ENCODE measurements around the gene SLC7A5. TPM values are rescaled to one million over a fixed set of nuclear protein-coding genes. Genes with fewer than 3 reads are reported as not detected.
"Not testable (repeated sequence)": the region's sequence is repeated elsewhere in the genome, so short reads cannot be mapped to it uniquely, and the experiment has no call there.

Gene SLC7A5
- total RNA-seq, result 100 to 1,000 TPM; 374 to 588 TPM
- polyA plus RNA-seq (2013, experiment 1 of 2), result 144 TPM
- 134 TPM for polyA plus RNA-seq (2013, experiment 2 of 2)
- long read RNA-seq, experiment 1, full-length matches to known transcripts, result 25 of 153 reads
- long read RNA-seq, experiment 1, partial matches to known transcripts, result 9 of 153 reads
- long read RNA-seq, experiment 1, other reads (novel, unspliced or antisense), result 119 of 153 reads
- long read RNA-seq, experiment 2, full-length matches to known transcripts, result 1,447 of 1,842 reads
- long read RNA-seq, experiment 2, partial matches to known transcripts, result 79 of 1,842 reads
- long read RNA-seq, experiment 2, other reads (novel, unspliced or antisense), result 316 of 1,842 reads
- long read RNA-seq, experiment 3, full-length matches to known transcripts, result 44 of 298 reads
- long read RNA-seq, experiment 3, partial matches to known transcripts, result 41 of 298 reads
- long read RNA-seq, experiment 3, other reads (novel, unspliced or antisense), result 213 of 298 reads
- long read RNA-seq, experiment 4, partial matches to known transcripts, result 1 of 13 reads
- long read RNA-seq, experiment 4, other reads (novel, unspliced or antisense), result 12 of 13 reads

DNA sequence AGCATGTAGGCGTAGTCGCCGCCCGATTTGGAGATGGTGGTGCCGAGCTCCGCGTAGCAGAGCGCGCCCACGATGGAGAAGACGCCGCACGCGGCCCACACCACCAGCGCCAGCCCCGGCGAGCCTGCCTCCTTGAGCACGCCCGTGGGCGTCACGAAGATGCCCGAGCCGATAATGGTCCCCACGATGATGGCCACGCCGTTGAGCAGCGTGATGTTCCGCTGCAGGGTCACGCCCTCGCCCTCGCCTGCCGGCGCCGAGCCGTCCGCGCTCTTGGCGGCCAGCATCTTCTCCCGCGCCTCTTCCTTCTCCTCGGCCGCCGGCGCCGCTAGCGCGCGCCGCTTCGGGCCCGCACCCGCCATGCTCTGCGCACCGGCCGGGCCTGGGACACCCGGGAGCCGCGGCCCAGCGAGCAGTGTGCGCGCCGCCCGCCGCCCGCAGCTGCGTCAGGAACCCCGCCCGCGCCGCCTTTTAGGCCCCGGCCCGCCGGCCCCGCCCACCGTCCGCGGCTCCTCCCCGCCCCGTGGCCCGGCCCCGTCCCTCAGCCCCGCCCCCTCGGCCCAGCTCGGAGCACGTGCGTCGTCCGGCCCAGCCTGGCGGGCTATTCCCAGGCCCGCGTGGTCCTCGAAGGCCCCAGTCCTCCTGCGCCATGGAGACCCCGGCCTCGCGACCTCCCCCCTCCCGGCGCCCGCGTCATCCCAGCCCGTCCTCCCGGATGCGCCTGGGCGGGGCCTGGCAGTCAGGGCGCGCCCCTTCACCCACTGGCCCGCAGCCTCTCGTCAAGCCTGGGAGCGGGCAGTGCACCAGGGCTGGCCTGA is at the start of gene SLC7A5:
Gene SLC7A5 (minus strand): TSS at position 447 of the 818 bp plus-strand sequence. CDS start 85 bp downstream, at position 362.
- not testable (repeated sequence) for H3K9me3 Mint-ChIP-seq; H3K4me1 ChIP-seq (ENCODE audit: control insufficient read depth, insufficient read depth, low read length); H3K9me3 ChIP-seq (ENCODE audit: control insufficient read depth, low read length); H3K27me3 ChIP-seq (ENCODE audit: control insufficient read depth, insufficient read depth, low read length, poor library complexity, severe bottlenecking)
- H3K27me3 Mint-ChIP-seq (ENCODE audit: insufficient read depth), result peaks cover 46% of the 10 kb centered on the region
- H3K4me1 Mint-ChIP-seq, result peaks cover 40% of the 10 kb centered on the region
- peaks cover 28% of the 10 kb centered on the region for H3K36me3 ChIP-seq (ENCODE audit: control insufficient read depth, insufficient read depth, low read length)
- peak within 1 kb of the TSS; percentile 93 for H3K4me3 Mint-ChIP-seq
- peaks cover 27% of the 10 kb centered on the region for H3K36me3 Mint-ChIP-seq (ENCODE audit: low read depth)
- peak within 1 kb of the TSS; percentile 98 for H3K4me3 ChIP-seq (ENCODE audit: low read length)
- H3K27ac ChIP-seq (ENCODE audit: low read depth, low read length), result peak within 1 kb of the TSS; percentile 85
- peak within 1 kb of the TSS; percentile 99 for H3K9ac ChIP-seq (ENCODE audit: extremely low read depth, low read length, poor library complexity, severe bottlenecking)
- 0% methylated on average over 1 to 109 of the region's 109 CpGs for WGBS, 2 experiments (ENCODE audit: insufficient coverage in 1 of 2, insufficient read length in 1 of 2)
- DNase-seq, result peak; percentile 98
- H3K27ac Mint-ChIP-seq, result peak within 1 kb of the TSS; percentile 99

DNA sequence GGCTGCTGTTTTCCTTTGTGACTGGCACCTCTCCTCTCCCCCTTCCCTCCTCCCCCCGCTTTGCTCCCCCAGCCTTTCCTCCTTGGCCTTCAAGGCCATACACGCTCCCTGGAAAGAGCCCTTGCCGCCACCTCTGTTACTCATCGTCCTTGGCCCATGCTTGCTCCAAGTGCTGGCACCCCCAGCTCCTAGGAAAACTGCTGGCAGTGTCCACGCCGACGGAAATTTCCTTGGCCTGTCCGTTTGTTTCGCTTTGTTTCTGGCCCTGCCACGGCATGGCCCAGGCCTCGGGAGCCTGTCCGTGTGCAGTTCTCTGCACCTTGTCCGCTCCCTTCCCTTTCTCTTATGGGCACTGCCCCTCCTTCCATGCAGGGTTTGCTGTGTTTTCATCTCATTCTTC is 49.0 kb upstream of the SLC7A5 start:
- TF ChIP-seq CTCF (conservative IDR thresholded peaks at IDR 0.05), result no peak
- Histone ChIP-seq H3K9me3 (ENCODE audit: control insufficient read depth, low read length) (no peaks in the 10 kb centered on the region), H3K27me3 (ENCODE audit: control insufficient read depth, insufficient read depth, low read length, poor library complexity, severe bottlenecking) (no peaks in the 10 kb centered on the region), H3K27ac (ENCODE audit: low read depth, low read length) (no peak overlapping the region), H3K4me3 (ENCODE audit: low read length) (no peak overlapping the region), H3K9ac (ENCODE audit: extremely low read depth, low read length, poor library complexity, severe bottlenecking) (no peak overlapping the region), H3K36me3 (ENCODE audit: control insufficient read depth, insufficient read depth, low read length) (no peaks in the 10 kb centered on the region), H3K4me1 (ENCODE audit: control insufficient read depth, insufficient read depth, low read length) (no peaks in the 10 kb centered on the region)
- no peak overlapping the region for H3K27ac Mint-ChIP-seq
- no peaks in the 10 kb centered on the region for H3K9me3 Mint-ChIP-seq
- peaks cover 3% of the 10 kb centered on the region for H3K27me3 Mint-ChIP-seq (ENCODE audit: insufficient read depth)
- no peaks in the 10 kb centered on the region for H3K36me3 Mint-ChIP-seq (ENCODE audit: low read depth)
- WGBS, 2 experiments (ENCODE audit: insufficient coverage in 1 of 2, insufficient read length in 1 of 2), result 93 to 94% methylated on average over 11 to 13 of the region's 13 CpGs
- peaks cover 7% of the 10 kb centered on the region for H3K4me1 Mint-ChIP-seq
- H3K4me3 Mint-ChIP-seq, result no peak overlapping the region
- no peak for DNase-seq

- Mint-ChIP-seq H3K27me3 (ENCODE audit: insufficient read depth) (peaks cover 3% of the 10 kb centered on the region), H3K9me3 (no peaks in the 10 kb centered on the region), H3K27ac (no peak overlapping the region), H3K4me3 (no peak overlapping the region), H3K36me3 (ENCODE audit: low read depth) (no peaks in the 10 kb centered on the region), H3K4me1 (peaks cover 7% of the 10 kb centered on the region)
- WGBS, 2 experiments (ENCODE audit: insufficient coverage in 1 of 2, insufficient read length in 1 of 2), result 89 to 92% methylated on average over 9 of the region's 9 CpGs
- no peaks in the 10 kb centered on the region for H3K9me3 ChIP-seq (ENCODE audit: control insufficient read depth, low read length)
- H3K4me3 ChIP-seq (ENCODE audit: low read length), result no peak overlapping the region
- no peaks in the 10 kb centered on the region for H3K27me3 ChIP-seq (ENCODE audit: control insufficient read depth, insufficient read depth, low read length, poor library complexity, severe bottlenecking)
- no peak overlapping the region for H3K9ac ChIP-seq (ENCODE audit: extremely low read depth, low read length, poor library complexity, severe bottlenecking)
- H3K27ac ChIP-seq (ENCODE audit: low read depth, low read length), result no peak overlapping the region
- DNase-seq, result no peak
- no peaks in the 10 kb centered on the region for H3K4me1 ChIP-seq (ENCODE audit: control insufficient read depth, insufficient read depth, low read length)
- no peaks in the 10 kb centered on the region for H3K36me3 ChIP-seq (ENCODE audit: control insufficient read depth, insufficient read depth, low read length)
- no peak for TF ChIP-seq CTCF (conservative IDR thresholded peaks at IDR 0.05)
Observed at GRCh38 chr16:87917503-87917902, 48.2 kb upstream of the SLC7A5 start.
